GM23248 (cell line): ENCODE results near the gene MAML3. TPM values are rescaled to one million over a fixed set of nuclear protein-coding genes. Genes with fewer than 3 reads are reported as not detected.

Experiments
- DNase-seq: peaks from one replicate; pipeline ENCODE4 v3.0.0-alpha.2; 2015
- H2AFZ ChIP-seq: fragments of 200-600 bp; sonication (generic); 2 replicates; pipeline ENCODE4 v1.6.1; 2016; ENCODE audit warnings: antibody characterized with exemption
- H3F3A ChIP-seq: fragments of 200-600 bp; sonication (generic); 2 replicates; pipeline ENCODE4 v1.6.1; 2016; ENCODE audit warnings: mild to moderate bottlenecking, antibody characterized with exemption, mixed run types; ENCODE audit not compliant: insufficient read depth
- H3K27ac ChIP-seq: fragments of 200-600 bp; sonication (generic); 2 replicates; pipeline ENCODE4 v1.5.1; 2016; ENCODE audit warnings: mild to moderate bottlenecking
- H3K27me3 ChIP-seq: fragments of 200-600 bp; sonication (generic); replicated peaks from 2 replicates; pipeline ENCODE4 v1.6.1; 2016; ENCODE audit warnings: mild to moderate bottlenecking; ENCODE audit not compliant: insufficient read depth
- H3K36me3 ChIP-seq: fragments of 200-600 bp; sonication (generic); 2 replicates; pipeline ENCODE4 v1.6.1; 2016; ENCODE audit warnings: low read depth, mild to moderate bottlenecking
- H3K4me1 ChIP-seq: fragments of 200-600 bp; sonication (generic); 2 replicates; pipeline ENCODE4 v1.6.1; 2016; ENCODE audit warnings: mild to moderate bottlenecking; ENCODE audit not compliant: insufficient read depth
- H3K4me2 ChIP-seq: fragments of 200-600 bp; sonication (generic); one replicate; pipeline ENCODE4 v1.6.1; 2016; ENCODE audit warnings: mild to moderate bottlenecking; ENCODE audit not compliant: unreplicated experiment
- H3K4me3 ChIP-seq: fragments of 200-600 bp; sonication (generic); 2 replicates; pipeline ENCODE4 v1.5.1; 2016; ENCODE audit warnings: mild to moderate bottlenecking
- H3K79me2 ChIP-seq: fragments of 200-600 bp; sonication (generic); 2 replicates; pipeline ENCODE4 v1.6.1; 2016; ENCODE audit warnings: mild to moderate bottlenecking; ENCODE audit not compliant: insufficient read depth
- H3K9ac ChIP-seq: fragments of 200-600 bp; sonication (generic); 2 replicates; pipeline ENCODE4 v1.6.1; 2016; ENCODE audit warnings: mild to moderate bottlenecking
- H3K9me2 ChIP-seq: fragments of 200-600 bp; sonication (generic); 2 replicates; pipeline ENCODE4 v1.6.1; 2016; ENCODE audit warnings: mixed run types, mild to moderate bottlenecking, moderate library complexity; ENCODE audit not compliant: insufficient read depth
- H3K9me3 ChIP-seq: fragments of 200-600 bp; sonication (generic); one replicate; pipeline ENCODE4 v1.6.1; 2017; ENCODE audit warnings: low read depth
- H4K20me1 ChIP-seq: fragments of 200-600 bp; sonication (generic); 2 replicates; pipeline ENCODE4 v1.6.0; 2016; ENCODE audit not compliant: insufficient read depth
- EZH2 ChIP-seq: fragments of 200-600 bp; sonication (generic); IDR thresholded peaks from 2 replicates; pipeline ENCODE4 v1.6.1; 2018; ENCODE audit warnings: antibody characterized with exemption, mild to moderate bottlenecking; ENCODE audit not compliant: insufficient read depth, poor library complexity, severe bottlenecking
- EZH2phosphoT487 ChIP-seq: fragments of 200-600 bp; sonication (generic); IDR thresholded peaks from 2 replicates; pipeline ENCODE4 v1.6.1; 2018; ENCODE audit warnings: antibody characterized with exemption, moderate library complexity, mild to moderate bottlenecking, low read depth; ENCODE audit not compliant: insufficient read depth
- WGBS, 2 experiments: methylation state at CpG; one replicate each; pipeline ENCODE4 v1.1.6; 2015 to 2017; ENCODE audit warnings: low lambda C conversion rate in 2 of 2, low coverage in 1 of 2; ENCODE audit errors: missing lambda C conversion rate in 2 of 2; 5-methylcytosine and 5-hydroxymethylcytosine counted together
- in situ Hi-C: fragments of 300-500 bp; cut with MboI; formaldehyde crosslinking; loops from 2 replicates; pipeline ENCODE4 v1.15.0; 2020
- polyA plus RNA-seq: library from polyadenylated mRNA; unstranded; fragments of >200 nt; fragmentation: Nextera tagmentation; extraction: Ambion mirVana; gene quantifications from 2 replicates; pipeline ENCODE4 v1.2.1, GENCODE V29; 2016
- total RNA-seq: library from RNA; depleted of rRNA; stranded (reverse); fragments of >200 nt; shearing (Covaris generic); gene quantifications from 2 replicates; pipeline ENCODE4 v1.2.3, GENCODE V29; 2014

The MAML3 gene
- total and polyA plus RNA-seq, 2 experiments from 2014 or later = 0.96 to 1.5 TPM

- Histone ChIP-seq H3K27ac (no peak overlapping the region), H3K4me3 (no peak overlapping the region), H3K9me3 (no peaks in the 10 kb centered on the region), H3K9ac (no peak overlapping the region), H3K36me3 (no peaks in the 10 kb centered on the region), H3K4me1 (peaks cover 8% of the 10 kb centered on the region), H4K20me1 (no peaks in the 10 kb centered on the region), H3K9me2 (peaks cover 5% of the 10 kb centered on the region; the same call in 1 of the 2 replicates), H3F3A (peaks cover 11% of the 10 kb centered on the region; the same call in 1 of the 2 replicates), H3K79me2 (no peaks in the 10 kb centered on the region), H3K27me3 (no peaks in the 10 kb centered on the region), H2AFZ (no peak overlapping the region), H3K4me2 (no peak overlapping the region)
- TF ChIP-seq EZH2 (no peak), EZH2phosphoT487 (no peak)
- WGBS, 2 experiments = 64 to 72% methylated on average over 1 of the region's 1 CpG
- in situ Hi-C loops = no loop called here
- no peak for DNase-seq
Observed at GRCh38 chr4:139984471-139984870, 169.5 kb downstream of the MAML3 start.

DNA sequence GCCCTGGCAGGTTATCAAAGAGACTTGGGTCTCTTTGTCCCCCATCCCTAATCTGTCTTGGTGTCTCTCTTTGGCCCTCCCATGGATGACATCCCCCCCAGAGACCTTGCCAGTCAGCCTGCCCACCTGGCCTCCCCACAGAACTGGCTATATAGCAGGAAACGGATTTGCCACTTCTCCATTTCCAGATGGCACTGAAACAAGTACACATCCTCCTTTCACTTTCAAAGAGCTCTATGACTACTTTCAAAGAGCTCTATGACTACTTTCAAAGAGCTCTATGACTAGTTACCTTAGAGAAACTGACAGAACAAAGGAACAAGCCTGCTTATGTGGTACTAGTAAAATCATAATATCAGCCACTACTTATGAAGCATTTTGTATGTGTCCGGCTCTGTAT lies 175.3 kb downstream of the MAML3 start:
- no peaks in the 10 kb centered on the region for H3K9me3 ChIP-seq
- H3K9ac ChIP-seq = no peak overlapping the region
- TF ChIP-seq EZH2 (no peak), EZH2phosphoT487 (no peak)
- no peaks in the 10 kb centered on the region for H3K36me3 ChIP-seq
- H4K20me1 ChIP-seq = no peaks in the 10 kb centered on the region
- 98% methylated on average over 2 of the region's 2 CpGs for WGBS, 2 experiments
- H3F3A ChIP-seq = peaks cover 5% of the 10 kb centered on the region; the same call in 1 of the 2 replicates
- peaks cover 5% of the 10 kb centered on the region; the same call in 1 of the 2 replicates for H3K9me2 ChIP-seq
- no peak overlapping the region for H2AFZ ChIP-seq
- no peak overlapping the region for H3K4me3 ChIP-seq
- in situ Hi-C loops = no loop called here
- no peak overlapping the region for H3K27ac ChIP-seq
- no peaks in the 10 kb centered on the region for H3K27me3 ChIP-seq
- H3K79me2 ChIP-seq = no peaks in the 10 kb centered on the region
- no peak overlapping the region for H3K4me2 ChIP-seq
- peaks cover 12% of the 10 kb centered on the region for H3K4me1 ChIP-seq
- no peak for DNase-seq

GRCh38 chr4:139977838-139978609 lies 176.0 kb downstream of the MAML3 start:
- in situ Hi-C loops = no loop called here
- Histone ChIP-seq H2AFZ (no peak overlapping the region), H4K20me1 (no peaks in the 10 kb centered on the region), H3K4me1 (peaks cover 15% of the 10 kb centered on the region), H3K4me3 (no peak overlapping the region), H3K9me2 (peaks cover 5% of the 10 kb centered on the region; the same call in 1 of the 2 replicates), H3K4me2 (no peak overlapping the region), H3F3A (peaks cover 5% of the 10 kb centered on the region; the same call in 1 of the 2 replicates), H3K27ac (no peak overlapping the region), H3K79me2 (no peaks in the 10 kb centered on the region), H3K27me3 (no peaks in the 10 kb centered on the region), H3K9me3 (no peaks in the 10 kb centered on the region), H3K36me3 (no peaks in the 10 kb centered on the region), H3K9ac (no peak overlapping the region)
- 74 to 83% methylated on average over 3 of the region's 3 CpGs for WGBS, 2 experiments
- no peak for DNase-seq
- TF ChIP-seq EZH2phosphoT487 (no peak), EZH2 (no peak)

DNA sequence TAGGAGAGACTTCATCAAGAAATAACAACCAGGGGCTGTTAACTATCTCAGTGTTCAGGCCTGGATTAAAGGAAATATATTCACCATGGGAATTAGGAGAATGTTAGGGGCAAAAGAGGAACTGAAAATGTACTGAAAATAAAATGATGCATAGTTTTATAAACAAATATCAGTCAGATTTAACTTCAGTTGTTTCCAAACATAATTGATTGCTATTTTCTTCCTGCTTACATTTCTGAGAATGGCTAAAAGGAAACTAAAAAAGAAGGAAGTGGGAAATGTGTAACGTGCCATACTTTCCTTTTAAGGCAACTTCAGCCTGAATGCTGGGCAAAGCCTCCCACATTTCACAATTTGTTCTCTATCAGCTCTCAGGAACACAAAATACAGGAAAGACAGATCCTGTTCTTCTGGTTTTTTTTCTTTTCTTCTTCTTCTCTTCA lies 178.1 kb downstream of the MAML3 start:
- Histone ChIP-seq H3K27me3 (no peaks in the 10 kb centered on the region), H3K36me3 (no peaks in the 10 kb centered on the region), H3K4me3 (0 out of 2 replicates have a peak overlapping the region, but pooled peaks have one; percentile 21), H3K9me3 (no peaks in the 10 kb centered on the region), H3K79me2 (no peaks in the 10 kb centered on the region), H2AFZ (peak overlapping the region; percentile 82), H3K4me2 (peak overlapping the region; percentile 56), H3K9ac (peak overlapping the region; percentile 33), H3F3A (peaks cover 5% of the 10 kb centered on the region; the same call in 1 of the 2 replicates), H3K4me1 (peaks cover 20% of the 10 kb centered on the region), H3K27ac (peak overlapping the region; percentile 21; the same call in 1 of the 2 replicates), H3K9me2 (no peaks in the 10 kb centered on the region), H4K20me1 (no peaks in the 10 kb centered on the region)
- in situ Hi-C loops = no loop called here
- WGBS, 2 experiments = 6 to 8% methylated on average over 1 of the region's 1 CpG
- peak; percentile 55 for DNase-seq
- TF ChIP-seq EZH2phosphoT487 (no peak), EZH2 (no peak)
